HG02678 (cell line): ENCODE data around the gene TPPP3.

ENCODE experiments used
- ATAC-seq: cut with Tn5 transposase; IDR thresholded peaks from one replicate; pipeline ENCODE4 v1.9.1; 2021; ENCODE audit warnings: mild to moderate bottlenecking, moderate library complexity; ENCODE audit not compliant: unreplicated experiment

Gene TPPP3

GRCh38 chr16:67346341-67346740 is 47.0 kb downstream of the TPPP3 start:
- ATAC-seq = no peak

- ATAC-seq = no peak
Observed at GRCh38 chr16:67345401-67345800, 47.9 kb downstream of the TPPP3 start.

DNA sequence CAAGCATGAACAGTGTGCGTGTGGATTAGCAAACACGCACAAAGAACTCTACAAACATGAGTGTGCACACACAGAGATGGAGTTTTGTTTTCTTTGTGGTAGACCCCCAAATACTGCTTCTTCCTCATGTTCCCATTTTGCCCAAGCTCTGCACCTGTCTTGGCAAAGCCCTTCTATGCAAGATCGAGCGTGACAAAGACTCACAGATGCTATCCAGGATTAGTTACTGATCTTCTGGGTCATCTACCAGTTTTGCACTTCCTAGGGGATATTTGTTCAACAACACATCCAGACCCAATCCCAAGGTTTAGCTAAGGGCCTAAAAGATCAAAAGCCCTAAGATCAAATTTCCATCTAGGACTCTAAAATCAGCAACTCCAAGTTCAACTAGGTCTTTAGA is 50.7 kb downstream of the TPPP3 start:
- ATAC-seq = no peak

DNA sequence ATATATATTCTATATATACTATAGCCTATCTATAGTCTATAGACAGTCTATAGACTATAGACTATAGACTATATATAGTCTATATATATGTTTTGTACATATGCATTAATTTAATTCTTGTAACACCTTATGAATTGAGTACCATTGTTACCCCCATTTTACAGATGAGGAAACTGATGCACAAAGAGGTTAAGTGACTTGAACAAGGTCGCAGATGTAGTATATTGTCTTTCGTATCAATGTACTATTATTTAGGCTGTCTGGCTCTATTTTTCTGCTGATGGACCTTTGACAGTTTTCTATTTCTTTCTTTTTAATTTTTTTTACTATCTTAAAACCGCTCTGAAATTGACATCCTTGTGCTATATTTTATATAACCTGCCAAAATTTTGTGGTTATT is 52.0 kb downstream of the TPPP3 start:
- ATAC-seq = no peak
